Stimulated activated CD8-positive, alpha-beta memory T cell treated with anti-CD3 and anti-CD28 coated beads, Interleukin-15, amount 100 ng/mL, for 1 hour (primary cell): ENCODE results near the gene FNDC3B.

ENCODE experiments used
- DNase-seq: peaks from one replicate; pipeline ENCODE4 v3.0.0-alpha.2; 2020; ENCODE audit warnings: low read depth

FNDC3B gene

GRCh38 chr3:172073262-172073915 is 34.0 kb downstream of the FNDC3B start:
- DNase-seq, result no peak

- no peak for DNase-seq
Observed at GRCh38 chr3:172074032-172074431, 34.7 kb downstream of the FNDC3B start.

GRCh38 chr3:172074586-172074985 is 35.2 kb downstream of the FNDC3B start:
- DNase-seq, result no peak

- DNase-seq, result no peak
Observed at GRCh38 chr3:172076212-172076611, 36.8 kb downstream of the FNDC3B start.

- DNase-seq, result no peak
Observed at GRCh38 chr3:172077197-172077757, 37.9 kb downstream of the FNDC3B start.

- DNase-seq, result no peak
Observed at GRCh38 chr3:172078244-172078643, 38.9 kb downstream of the FNDC3B start.

GRCh38 chr3:172078721-172079120 is 39.3 kb downstream of the FNDC3B start:
- no peak for DNase-seq

GRCh38 chr3:172079326-172079976 is 40.1 kb downstream of the FNDC3B start:
- no peak for DNase-seq

GRCh38 chr3:172080503-172080902 is 41.1 kb downstream of the FNDC3B start:
- no peak for DNase-seq

GRCh38 chr3:172082269-172082668 is 42.9 kb downstream of the FNDC3B start:
- DNase-seq, result no peak

- no peak for DNase-seq
Observed at GRCh38 chr3:172082820-172083513, 43.6 kb downstream of the FNDC3B start.

GRCh38 chr3:172083995-172084409 is 44.6 kb downstream of the FNDC3B start:
- DNase-seq, result no peak

GRCh38 chr3:172084871-172085556 is 45.6 kb downstream of the FNDC3B start:
- DNase-seq, result no peak

GRCh38 chr3:172085557-172085895 is 46.1 kb downstream of the FNDC3B start:
- no peak for DNase-seq

- DNase-seq, result no peak
Observed at GRCh38 chr3:172086071-172086470, 46.7 kb downstream of the FNDC3B start.

- DNase-seq, result no peak
Observed at GRCh38 chr3:172087198-172087597, 47.8 kb downstream of the FNDC3B start.

- no peak for DNase-seq
Observed at GRCh38 chr3:172087602-172088580, 48.5 kb downstream of the FNDC3B start.

- DNase-seq, result no peak
Observed at GRCh38 chr3:172089250-172089649, 49.9 kb downstream of the FNDC3B start.

- no peak for DNase-seq
Observed at GRCh38 chr3:172090035-172090434, 50.7 kb downstream of the FNDC3B start.

GRCh38 chr3:172092658-172093057 is 53.3 kb downstream of the FNDC3B start:
- no peak for DNase-seq
